ENCODE data around the gene HES5. TPM values are rescaled to one million over a fixed set of nuclear protein-coding genes. Genes with fewer than 3 reads are reported as not detected.

Gene HES5
- total and polyA plus RNA-seq, 4 experiments from 2014 or later: not detected

- H3K4me3 ChIP-seq (ENCODE audit: low read length in 2 of 2): peak overlapping the region in 1 of 2 donors; percentile 34
- Mint-ChIP-seq H3K4me3 (peak overlapping the region; percentile 2 to 89 (median 59)), H3K4me1 (peaks cover 26 to 60% (median 46%) of the 10 kb centered on the region in 4 donors), H3K9me3 (no peaks in the 10 kb centered on the region), H3K27me3 (peaks cover 7 to 11% of the 10 kb centered on the region in 2 donors), H3K27ac (peak overlapping the region in 4 of 7 donors; percentile 77 to 96 (median 88)), H3K36me3 (peaks cover 5 to 14% of the 10 kb centered on the region in 2 donors)
- intact Hi-C loops (cut with micrococcal nuclease): loop anchor here (1.0 to 5.0 kb wide), 6 partner anchors 20 to 330 kb away; partner anchors contain the start of genes MORN1, PEX10, PRXL2B and RER1
- H3K27me3 ChIP-seq (ENCODE audit: insufficient read depth, low read length): peaks cover 17% of the 10 kb centered on the region
- peaks cover 64% of the 10 kb centered on the region for H3K4me1 ChIP-seq (ENCODE audit: insufficient read depth, low read length)
- DNase-seq: peak in 1 of 5 donors; percentile 68
- no peaks in the 10 kb centered on the region for H3K9me3 ChIP-seq (ENCODE audit: control insufficient read depth in 1 of 2, low read length in 2 of 2)
- H3K27ac ChIP-seq (ENCODE audit: low read depth, low read length): no peak overlapping the region
- H3K36me3 ChIP-seq (ENCODE audit: insufficient read depth, low read length): peaks cover 7% of the 10 kb centered on the region
- ChIA-PET POLR2A (ENCODE audit: partially characterized antibody) (interaction anchor here (0.6 to 13.2 kb wide), 17 partner anchors 12 to 332 kb away, joined by 3 to 367 read pairs (median 6); partner anchors contain the start of genes FAAP20, MORN1, PEX10 and PRXL2B), CTCF (ENCODE audit: partially characterized antibody) (interaction anchor here (1.0 to 4.2 kb wide), 6 partner anchors 12 to 114 kb away, joined by 3 to 40 read pairs (median 8); partner anchors contain the start of genes PEX10 and PRXL2B)
These were observed 3.1 kb downstream of the HES5 start for GRCh38 chr1:2526824-2527555.

DNA sequence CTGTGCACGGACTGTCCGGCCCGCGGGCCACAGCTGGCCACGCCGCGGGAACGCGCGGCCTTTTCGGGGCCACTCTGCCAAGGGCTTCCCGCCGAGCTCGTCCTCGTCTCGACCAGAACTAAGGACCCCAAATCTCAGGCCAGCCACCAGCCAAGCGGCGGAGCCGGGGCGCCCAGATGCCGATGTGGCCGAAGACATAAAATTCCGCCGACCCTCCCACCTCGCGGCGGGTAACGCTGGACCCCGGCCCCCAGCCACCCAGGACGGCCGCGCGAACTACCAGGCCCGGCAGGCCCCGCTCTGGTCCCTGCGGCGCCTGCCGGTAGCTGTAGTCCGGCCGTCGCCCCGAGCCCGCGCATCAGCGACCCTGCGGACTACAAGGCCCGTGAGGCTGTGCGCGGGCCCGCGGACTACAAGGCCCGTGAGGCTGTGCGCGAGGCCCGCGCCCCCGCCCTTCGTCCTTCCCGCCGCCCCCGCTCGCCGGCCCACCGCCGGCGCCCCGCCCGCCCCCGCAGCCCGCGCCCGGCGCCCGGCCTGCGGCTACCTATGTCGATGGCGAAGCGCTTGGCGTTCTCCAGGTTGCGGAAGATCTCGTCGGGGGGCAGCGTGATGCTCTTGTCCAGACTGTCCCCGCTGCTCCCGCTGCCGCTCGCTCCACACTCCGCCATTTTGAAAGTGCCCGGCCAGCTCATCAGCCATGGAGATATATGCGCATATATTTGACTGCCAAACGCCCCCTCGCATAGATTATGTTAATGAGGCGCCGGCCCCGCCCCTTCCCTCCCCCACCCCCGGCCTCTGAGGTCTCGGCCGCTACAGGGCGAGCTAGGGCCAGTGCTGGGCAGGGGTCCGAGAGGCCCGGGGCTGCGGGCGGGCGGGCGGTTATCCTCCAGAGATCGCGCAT, 3.9 kb downstream of the HES5 start, which contains the start of gene PANK4:
TSS of gene PANK4 (minus strand) at position 677 of the 904 bp plus-strand sequence. CDS start at position 668, 9 bp downstream.
- Mint-ChIP-seq H3K36me3 (peaks cover 6 to 19% of the 10 kb centered on the region in 2 donors), H3K4me3 (peak within 1 kb of the TSS; percentile 89 to 97 (median 95)), H3K27ac (peak within 1 kb of the TSS; percentile 86 to 98 (median 97)), H3K9me3 (no peaks in the 10 kb centered on the region), H3K27me3 (peaks cover 5 to 11% of the 10 kb centered on the region in 2 donors), H3K4me1 (peaks cover 27 to 63% (median 47%) of the 10 kb centered on the region in 4 donors)
- Histone ChIP-seq H3K4me1 (ENCODE audit: insufficient read depth, low read length) (peaks cover 64% of the 10 kb centered on the region), H3K4me3 (ENCODE audit: low read length in 2 of 2) (peak within 1 kb of the TSS; percentile 31 to 96), H3K27ac (ENCODE audit: low read depth, low read length) (peak within 1 kb of the TSS; percentile 86), H3K27me3 (ENCODE audit: insufficient read depth, low read length) (peaks cover 9% of the 10 kb centered on the region), H3K36me3 (ENCODE audit: insufficient read depth, low read length) (peaks cover 15% of the 10 kb centered on the region), H3K9me3 (ENCODE audit: control insufficient read depth in 1 of 2, low read length in 2 of 2) (no peaks in the 10 kb centered on the region)
- ChIA-PET POLR2A (ENCODE audit: partially characterized antibody) (interaction anchor here (0.6 to 13.2 kb wide), 21 partner anchors 9 to 331 kb away, joined by 3 to 367 read pairs (median 6); partner anchors contain the start of genes FAAP20, MORN1, PEX10 and PRXL2B), CTCF (ENCODE audit: partially characterized antibody) (interaction anchor here (1.0 to 4.2 kb wide), 8 partner anchors 13 to 331 kb away, joined by 3 to 40 read pairs (median 6); partner anchors contain the start of genes FAAP20, PEX10 and PRXL2B)
- intact Hi-C loops (cut with micrococcal nuclease): loop anchor here (1.0 to 5.0 kb wide), 6 partner anchors 21 to 329 kb away; partner anchors contain the start of genes MORN1, PEX10, PRXL2B and RER1
- peak; percentile 86 to 90 (median 89) for DNase-seq

- Mint-ChIP-seq H3K36me3 (peaks cover 12 to 26% of the 10 kb centered on the region in 2 donors), H3K27ac (peak overlapping the region; percentile 86 to 98 (median 93)), H3K4me1 (peaks cover 29 to 63% (median 43%) of the 10 kb centered on the region in 4 donors), H3K9me3 (no peaks in the 10 kb centered on the region), H3K27me3 (peaks cover 5 to 8% of the 10 kb centered on the region in 2 donors), H3K4me3 (peak overlapping the region; percentile 89 to 97 (median 95))
- peaks cover 3% of the 10 kb centered on the region for H3K27me3 ChIP-seq (ENCODE audit: insufficient read depth, low read length)
- H3K27ac ChIP-seq (ENCODE audit: low read depth, low read length): peak overlapping the region; percentile 86
- peaks cover 21% of the 10 kb centered on the region for H3K36me3 ChIP-seq (ENCODE audit: insufficient read depth, low read length)
- H3K9me3 ChIP-seq (ENCODE audit: control insufficient read depth in 1 of 2, low read length in 2 of 2): no peaks in the 10 kb centered on the region
- intact Hi-C loops (cut with micrococcal nuclease): loop anchor here (5.0 kb wide), 1 partner anchor 328 kb away; no protein-coding TSS in a partner anchor
- peaks cover 57% of the 10 kb centered on the region for H3K4me1 ChIP-seq (ENCODE audit: insufficient read depth, low read length)
- ChIA-PET POLR2A (ENCODE audit: partially characterized antibody) (interaction anchor here (0.6 to 13.2 kb wide), 19 partner anchors 10 to 331 kb away, joined by 3 to 367 read pairs (median 6); partner anchors contain the start of genes FAAP20, MORN1, PEX10 and PRXL2B), CTCF (ENCODE audit: partially characterized antibody) (interaction anchor here (1.2 to 4.2 kb wide), 7 partner anchors 18 to 331 kb away, joined by 3 to 40 read pairs (median 7); partner anchors contain the start of genes FAAP20, PEX10 and PRXL2B)
- no peak for DNase-seq
- H3K4me3 ChIP-seq (ENCODE audit: low read length in 2 of 2): peak overlapping the region; percentile 31 to 96
These were observed 4.5 kb downstream of the HES5 start for GRCh38 chr1:2525572-2525919.

DNA sequence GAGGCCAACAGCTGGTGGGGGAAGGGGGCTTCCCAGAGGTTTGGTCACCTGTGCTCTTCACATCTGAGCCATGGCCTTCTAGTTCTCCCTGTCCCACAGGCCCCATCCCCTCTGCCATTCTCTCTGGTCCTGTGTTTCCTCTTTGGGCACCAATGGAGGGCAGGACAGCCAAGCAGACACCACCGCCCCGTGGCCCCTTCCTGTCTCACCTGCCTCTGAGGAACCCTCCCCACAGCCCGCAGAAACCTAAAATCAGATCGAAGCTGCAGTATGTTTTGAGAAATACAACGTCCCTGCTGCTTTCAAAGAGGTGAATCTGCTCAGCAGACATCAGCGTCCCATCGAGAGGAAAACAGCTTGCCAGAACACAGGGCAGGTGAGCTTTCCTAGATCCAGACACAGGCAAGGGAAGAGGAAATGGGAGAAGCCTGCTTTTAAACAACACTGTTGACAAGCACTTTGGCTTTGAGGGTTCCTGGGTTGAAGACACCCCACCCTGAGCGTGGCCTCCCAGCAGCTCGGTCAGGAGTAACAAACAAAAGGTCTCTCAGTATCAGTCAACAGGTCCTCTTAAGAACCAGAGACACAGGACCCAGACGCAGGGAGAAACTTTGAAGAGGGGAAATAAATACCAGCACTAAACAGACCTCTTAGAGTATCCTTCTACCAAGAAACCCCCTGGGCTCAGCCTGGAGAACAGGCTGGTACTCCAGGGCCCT, 6.0 kb downstream of the HES5 start:
- ChIA-PET POLR2A (ENCODE audit: partially characterized antibody) (interaction anchor here (0.5 to 13.2 kb wide), 20 partner anchors 8 to 1263 kb away, joined by 3 to 367 read pairs (median 5); partner anchors contain the start of genes FAAP20, MORN1, PEX10 and PRXL2B), CTCF (ENCODE audit: partially characterized antibody) (interaction anchor here (0.9 to 4.2 kb wide), 9 partner anchors 16 to 112 kb away, joined by 3 to 40 read pairs (median 5); partner anchors contain the start of genes PEX10, PRXL2B and TNFRSF14)
- Histone ChIP-seq H3K4me1 (ENCODE audit: insufficient read depth, low read length) (peaks cover 52% of the 10 kb centered on the region), H3K27ac (ENCODE audit: low read depth, low read length) (peak overlapping the region; percentile 86), H3K9me3 (ENCODE audit: control insufficient read depth in 1 of 2, low read length in 2 of 2) (no peaks in the 10 kb centered on the region), H3K4me3 (ENCODE audit: low read length in 2 of 2) (peak overlapping the region; percentile 31 to 96), H3K27me3 (ENCODE audit: insufficient read depth, low read length) (peaks cover 3% of the 10 kb centered on the region), H3K36me3 (ENCODE audit: insufficient read depth, low read length) (peaks cover 35% of the 10 kb centered on the region)
- DNase-seq: peak; percentile 64 to 76 (median 65)
- peak overlapping the region; percentile 86 to 98 (median 93) for H3K27ac Mint-ChIP-seq
- intact Hi-C loops (cut with micrococcal nuclease): no loop called here
- H3K4me1 Mint-ChIP-seq: peaks cover 29 to 61% (median 41%) of the 10 kb centered on the region in 4 donors
- peaks cover 13 to 28% of the 10 kb centered on the region in 2 donors for H3K36me3 Mint-ChIP-seq
- peak overlapping the region; percentile 89 to 97 (median 95) for H3K4me3 Mint-ChIP-seq
- no peaks in the 10 kb centered on the region for H3K9me3 Mint-ChIP-seq
- H3K27me3 Mint-ChIP-seq: peaks cover 5 to 7% of the 10 kb centered on the region in 2 donors

DNA sequence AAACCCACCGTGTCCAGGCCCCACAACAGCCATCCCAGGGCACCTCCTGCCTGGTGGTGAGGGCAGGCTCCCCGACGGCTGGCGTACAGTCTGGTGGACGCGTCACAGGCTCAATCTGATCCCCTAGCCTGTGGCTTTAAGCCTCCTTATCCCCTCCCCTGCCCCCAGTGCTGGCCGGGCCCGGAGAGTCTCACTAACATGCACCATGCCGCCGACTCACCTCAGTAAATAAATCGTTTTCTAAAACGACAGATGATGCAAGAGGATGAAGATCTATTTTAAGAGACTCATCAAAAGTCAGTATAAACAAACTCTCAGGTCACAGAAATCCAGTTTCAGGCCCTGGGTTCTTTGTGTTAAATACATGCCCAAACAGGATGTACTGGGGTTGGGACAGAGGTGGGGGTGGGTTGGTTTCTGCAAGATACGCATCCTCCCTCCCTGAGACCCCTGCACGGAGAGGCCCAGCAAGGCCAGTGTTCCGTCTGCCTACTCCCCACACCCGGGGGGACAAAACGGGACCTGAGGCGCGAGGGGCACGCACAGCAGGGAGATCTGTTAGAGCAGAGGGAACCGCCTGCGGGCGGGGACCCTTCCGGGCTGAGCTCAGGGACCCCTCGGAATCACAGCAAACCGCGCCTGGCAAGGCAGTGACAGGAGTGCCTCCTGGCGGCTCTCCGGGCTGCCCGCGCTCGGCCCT, 6.7 kb downstream of the HES5 start:
- intact Hi-C loops (cut with micrococcal nuclease): no loop called here

More for the DNA sequence above, 6.7 kb downstream of the HES5 start:
- DNase-seq: peak in 2 of 5 donors; percentile 24
- Mint-ChIP-seq H3K36me3 (peaks cover 13 to 34% of the 10 kb centered on the region in 2 donors), H3K27me3 (peaks cover 0 to 2% of the 10 kb centered on the region in 2 donors), H3K4me3 (peak overlapping the region; percentile 89 to 97 (median 95)), H3K9me3 (no peaks in the 10 kb centered on the region), H3K27ac (peak overlapping the region; percentile 78 to 98 (median 90)), H3K4me1 (peaks cover 29 to 56% (median 37%) of the 10 kb centered on the region in 4 donors)
- Histone ChIP-seq H3K27me3 (ENCODE audit: insufficient read depth, low read length) (no peaks in the 10 kb centered on the region), H3K9me3 (ENCODE audit: control insufficient read depth in 1 of 2, low read length in 2 of 2) (no peaks in the 10 kb centered on the region), H3K27ac (ENCODE audit: low read depth, low read length) (peak overlapping the region; percentile 86), H3K4me1 (ENCODE audit: insufficient read depth, low read length) (peaks cover 46% of the 10 kb centered on the region), H3K36me3 (ENCODE audit: insufficient read depth, low read length) (peaks cover 42% of the 10 kb centered on the region), H3K4me3 (ENCODE audit: low read length in 2 of 2) (peak overlapping the region in 1 of 2 donors; percentile 96)
- ChIA-PET CTCF (ENCODE audit: partially characterized antibody) (interaction anchor here (0.9 to 4.2 kb wide), 8 partner anchors 18 to 111 kb away, joined by 4 to 40 read pairs (median 9); partner anchors contain the start of genes PEX10, PRXL2B and TNFRSF14), POLR2A (ENCODE audit: partially characterized antibody) (interaction anchor here (0.5 to 13.2 kb wide), 15 partner anchors 9 to 328 kb away, joined by 3 to 367 read pairs (median 7); partner anchors contain the start of genes FAAP20, PEX10, PRXL2B and TNFRSF14)

All from CD4-positive, alpha-beta memory T cell (primary cell).